IPS-20b (cell line): ENCODE data around the gene GIMAP6.
"Not testable (repeated sequence)": the region's sequence is repeated elsewhere in the genome, so short reads cannot be mapped to it uniquely, and the experiment has no call there.

Experiments
- H3K27ac ChIP-seq: one replicate; pipeline ENCODE4 v1.5.1; 2013; ENCODE audit warnings: low read length
- H3K27me3 ChIP-seq: 2 replicates; pipeline ENCODE4 v1.6.1; 2013; ENCODE audit warnings: mild to moderate bottlenecking, low read length, inconsistent platforms; ENCODE audit not compliant: insufficient read depth
- H3K36me3 ChIP-seq: 2 replicates; pipeline ENCODE4 v1.6.1; 2013; ENCODE audit warnings: low read depth, mild to moderate bottlenecking, inconsistent platforms, low read length, moderate library complexity; ENCODE audit not compliant: insufficient read depth
- H3K4me1 ChIP-seq: 2 replicates; pipeline ENCODE4 v1.6.1; 2013; ENCODE audit warnings: mild to moderate bottlenecking, control low read depth, inconsistent platforms, low read length, moderate library complexity; ENCODE audit not compliant: insufficient read depth
- H3K4me3 ChIP-seq: 2 replicates; pipeline ENCODE4 v1.5.1; 2013; ENCODE audit warnings: mild to moderate bottlenecking, low read length, inconsistent platforms
- H3K9ac ChIP-seq: 2 replicates; pipeline ENCODE4 v1.6.1; 2013; ENCODE audit warnings: low read depth, mild to moderate bottlenecking, inconsistent platforms, low read length, moderate library complexity
- H3K9me3 ChIP-seq: 2 replicates; pipeline ENCODE4 v1.6.1; 2013; ENCODE audit warnings: mild to moderate bottlenecking, low read depth, low read length, inconsistent platforms; ENCODE audit not compliant: insufficient read depth

The GIMAP6 gene

GRCh38 chr7:150631866-150632864 lies at the start of gene GIMAP6:
GIMAP6 (minus strand) TSS chr7:150632385; CDS start chr7:150630142, 2,243 bp downstream.
- Histone ChIP-seq H3K27me3 (no peaks in the 10 kb centered on the region), H3K27ac (no peak within 1 kb of the TSS), H3K9me3 (no peaks in the 10 kb centered on the region; the same call in 1 of the 2 replicates), H3K4me1 (no peaks in the 10 kb centered on the region), H3K36me3 (no peaks in the 10 kb centered on the region), H3K9ac (no peak within 1 kb of the TSS), H3K4me3 (no peak within 1 kb of the TSS)

DNA sequence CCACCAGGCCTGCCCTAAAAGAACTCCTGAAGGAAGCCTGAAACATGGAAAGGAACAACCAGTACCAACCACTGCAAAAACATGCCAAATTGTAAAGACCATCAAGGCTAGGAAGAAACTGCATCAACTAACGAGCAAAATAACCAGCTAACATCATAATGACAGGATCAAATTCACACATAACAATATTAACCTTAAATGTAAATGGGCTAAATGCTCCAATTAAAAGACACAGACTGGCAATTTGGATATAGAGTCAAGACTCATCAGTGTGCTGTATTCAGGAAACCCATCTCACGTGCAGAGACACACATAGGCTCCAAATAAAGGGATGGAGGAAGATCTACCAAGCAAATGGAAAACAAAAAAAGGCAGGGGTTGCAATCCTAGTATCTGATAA lies 48.2 kb upstream of the GIMAP6 start:
- H3K4me3 ChIP-seq, H3K27ac ChIP-seq, H3K4me1 ChIP-seq, H3K9ac ChIP-seq, H3K9me3 ChIP-seq, H3K36me3 ChIP-seq, H3K27me3 ChIP-seq: not testable (repeated sequence)

- not testable (repeated sequence) for H3K36me3 ChIP-seq, H3K9ac ChIP-seq, H3K4me1 ChIP-seq, H3K27me3 ChIP-seq, H3K4me3 ChIP-seq, H3K27ac ChIP-seq, H3K9me3 ChIP-seq
Measured at GRCh38 chr7:150678601-150679000, 46.4 kb upstream of the GIMAP6 start.

DNA sequence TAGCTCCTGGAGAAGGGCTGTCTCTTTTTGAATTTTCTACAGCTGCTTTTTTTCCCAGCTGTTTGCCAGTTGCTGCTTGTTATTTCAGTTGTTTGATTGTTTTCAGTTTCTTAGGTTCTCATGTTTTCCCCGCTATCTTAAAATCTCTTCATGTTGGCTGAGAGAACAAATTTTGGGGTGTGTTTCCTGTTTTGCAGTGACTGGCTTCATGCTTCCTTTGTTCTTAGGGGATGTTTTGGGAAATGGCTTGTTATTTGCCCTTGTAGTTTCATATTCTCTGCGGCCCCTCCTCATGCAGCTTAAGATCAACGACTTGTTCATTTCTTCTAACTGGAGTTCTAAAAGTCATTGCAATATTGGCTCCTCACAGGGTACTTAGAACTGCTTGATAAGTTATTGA lies 44.7 kb upstream of the GIMAP6 start:
- H3K27me3 ChIP-seq, H3K9me3 ChIP-seq, H3K36me3 ChIP-seq, H3K4me3 ChIP-seq, H3K9ac ChIP-seq, H3K4me1 ChIP-seq, H3K27ac ChIP-seq: not testable (repeated sequence)

DNA sequence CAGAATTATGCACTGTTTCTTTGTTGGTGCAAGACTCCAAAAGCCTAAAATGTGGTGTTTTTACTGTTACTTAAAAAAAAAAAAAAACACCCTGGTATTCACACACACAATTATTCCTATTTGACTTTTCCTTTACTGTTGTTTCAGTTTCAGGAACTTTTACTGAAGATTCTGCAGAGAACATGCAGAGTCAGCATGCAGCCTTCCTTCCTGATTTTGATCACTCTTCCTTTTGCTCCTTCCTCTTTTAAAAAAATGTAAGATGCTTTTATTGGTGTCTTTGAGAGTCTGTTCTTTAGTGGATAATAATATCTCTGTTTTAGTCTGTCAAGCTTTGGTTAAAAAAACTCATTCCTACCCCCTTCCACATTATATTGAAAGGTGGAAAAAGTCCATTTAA lies 44.1 kb upstream of the GIMAP6 start:
- not testable (repeated sequence) for H3K27me3 ChIP-seq, H3K36me3 ChIP-seq, H3K27ac ChIP-seq, H3K4me3 ChIP-seq, H3K9ac ChIP-seq, H3K4me1 ChIP-seq, H3K9me3 ChIP-seq

DNA sequence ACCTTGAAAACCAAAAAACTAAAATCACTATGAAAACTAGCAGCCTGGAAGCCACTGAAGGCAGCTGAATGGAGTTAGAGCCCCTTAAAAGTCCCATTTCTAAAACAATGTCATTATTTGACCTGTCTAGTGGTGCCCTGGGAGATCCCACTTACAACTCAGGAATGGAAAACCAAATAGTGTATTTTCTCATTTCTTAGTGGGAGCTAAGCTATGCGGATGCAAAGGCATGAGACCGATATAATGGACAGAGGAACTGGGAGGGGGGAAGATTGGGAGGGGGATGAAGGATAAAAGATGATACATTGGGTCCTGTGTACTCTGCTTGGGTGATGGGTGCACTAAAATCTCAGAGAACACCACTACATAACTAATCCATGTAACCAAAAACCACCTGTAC lies 43.5 kb upstream of the GIMAP6 start:
- no peak overlapping the region for H3K27ac ChIP-seq
- H3K9ac ChIP-seq, result no peak overlapping the region
- H3K4me3 ChIP-seq, result no peak overlapping the region
- H3K36me3 ChIP-seq, result no peaks in the 10 kb centered on the region
- H3K4me1 ChIP-seq, result no peaks in the 10 kb centered on the region
- no peaks in the 10 kb centered on the region for H3K27me3 ChIP-seq
- H3K9me3 ChIP-seq, result peaks cover 3% of the 10 kb centered on the region; the same call in 1 of the 2 replicates

GRCh38 chr7:150671798-150672585 lies 39.8 kb upstream of the GIMAP6 start:
- H3K27ac ChIP-seq, H3K9me3 ChIP-seq, H3K4me3 ChIP-seq, H3K4me1 ChIP-seq, H3K36me3 ChIP-seq, H3K9ac ChIP-seq, H3K27me3 ChIP-seq: not testable (repeated sequence)

DNA sequence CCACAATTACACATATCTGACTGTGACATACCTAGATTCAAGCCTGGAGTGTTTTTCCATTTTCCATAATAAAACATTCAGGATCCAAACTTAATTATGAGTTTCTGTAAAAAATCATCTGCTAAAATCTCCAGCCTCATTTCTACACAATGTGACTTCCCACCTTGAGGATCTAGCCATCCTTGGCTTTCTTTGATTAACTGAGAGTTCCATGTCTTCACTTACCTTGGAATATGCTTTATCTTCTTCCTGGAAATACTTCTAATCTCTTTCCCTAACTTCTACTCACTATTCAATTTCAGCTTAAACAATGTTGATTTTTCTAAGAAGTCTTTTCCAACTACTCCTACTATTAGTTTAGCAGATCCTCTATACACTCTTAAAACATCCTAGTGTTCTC lies 36.8 kb upstream of the GIMAP6 start:
- Histone ChIP-seq H3K4me1 (no peaks in the 10 kb centered on the region), H3K9ac (no peak overlapping the region), H3K4me3 (no peak overlapping the region), H3K27me3 (peaks cover 6% of the 10 kb centered on the region; the same call in 1 of the 2 replicates), H3K27ac (no peak overlapping the region), H3K36me3 (no peaks in the 10 kb centered on the region), H3K9me3 (no peaks in the 10 kb centered on the region)

DNA sequence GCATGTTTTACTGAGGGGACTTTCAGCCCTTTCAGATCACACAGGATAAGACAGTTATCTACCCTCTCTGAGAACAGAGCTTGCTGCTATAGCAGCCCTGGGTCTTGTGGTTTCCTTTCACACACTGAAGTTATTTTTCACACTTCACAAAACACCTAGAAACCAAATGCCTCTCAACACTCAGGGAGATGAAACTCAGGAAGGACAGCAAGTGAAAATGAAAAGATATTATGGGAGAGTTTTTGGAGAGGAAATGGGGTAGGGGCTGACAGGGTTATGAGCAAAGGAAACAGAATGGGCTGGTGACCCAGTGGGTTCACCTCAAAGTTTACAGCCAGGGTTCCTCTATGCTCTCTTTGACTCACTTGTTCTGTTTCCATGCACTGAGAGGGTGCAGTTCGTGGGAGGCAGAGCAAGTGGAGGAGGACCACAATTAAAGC lies 36.3 kb upstream of the GIMAP6 start:
- no peaks in the 10 kb centered on the region for H3K4me1 ChIP-seq

DNA sequence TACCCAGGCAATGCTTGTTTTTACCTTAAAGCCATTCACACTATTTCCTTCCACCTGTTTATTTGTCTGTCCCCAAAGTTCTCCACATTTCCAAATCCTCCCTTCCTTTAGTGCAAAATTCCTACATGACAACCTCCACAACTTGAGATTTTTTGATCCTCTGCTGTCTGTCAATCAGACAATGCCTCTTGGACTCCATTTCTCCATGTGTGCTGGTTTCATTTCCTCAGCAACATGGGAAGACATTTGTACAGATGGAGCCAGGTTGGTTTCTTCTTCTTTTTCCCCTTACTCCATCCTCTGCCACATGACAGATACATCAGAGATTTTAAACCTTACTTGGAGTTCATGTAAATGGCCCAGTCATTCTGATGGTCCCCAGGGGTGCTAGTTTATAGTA lies 34.2 kb upstream of the GIMAP6 start:
- Histone ChIP-seq H3K27me3 (peaks cover 6% of the 10 kb centered on the region; the same call in 1 of the 2 replicates), H3K27ac (no peak overlapping the region), H3K9me3 (no peaks in the 10 kb centered on the region), H3K4me1 (no peaks in the 10 kb centered on the region), H3K4me3 (no peak overlapping the region), H3K9ac (no peak overlapping the region), H3K36me3 (no peaks in the 10 kb centered on the region)

More for the DNA sequence above, 36.3 kb upstream of the GIMAP6 start:
- Histone ChIP-seq H3K36me3 (no peaks in the 10 kb centered on the region), H3K27me3 (peaks cover 6% of the 10 kb centered on the region; the same call in 1 of the 2 replicates), H3K9ac (no peak overlapping the region), H3K9me3 (no peaks in the 10 kb centered on the region), H3K4me3 (no peak overlapping the region), H3K27ac (no peak overlapping the region)

- Histone ChIP-seq H3K27me3 (peaks cover 6% of the 10 kb centered on the region; the same call in 1 of the 2 replicates), H3K27ac (no peak overlapping the region), H3K36me3 (no peaks in the 10 kb centered on the region), H3K9me3 (no peaks in the 10 kb centered on the region), H3K9ac (no peak overlapping the region), H3K4me3 (no peak overlapping the region), H3K4me1 (no peaks in the 10 kb centered on the region)
Measured at GRCh38 chr7:150665896-150666295, 33.7 kb upstream of the GIMAP6 start.
